HEK293 (cell line): ENCODE data around the gene PSMC1.

Source experiments
- IKZF3 ChIP-seq: fragments of 450-650 bp; IDR thresholded peaks from 2 replicates; pipeline ENCODE4 v1.5.0; 2018; ENCODE audit warnings: missing biosample characterization, mild to moderate bottlenecking, missing genetic modification characterization, moderate library complexity
- KLF7 ChIP-seq: fragments of 450-650 bp; formaldehyde crosslinking; IDR thresholded peaks from 2 replicates; pipeline ENCODE4 v1.5.1; 2016; ENCODE audit warnings: missing biosample characterization, missing genetic modification characterization, borderline replicate concordance
- SCRT1 ChIP-seq: fragments of 450-650 bp; formaldehyde crosslinking; IDR thresholded peaks from 2 replicates; pipeline ENCODE4 v1.5.1; 2016; ENCODE audit warnings: missing biosample characterization, missing genetic modification characterization, borderline replicate concordance
- SCRT2 ChIP-seq: fragments of 450-650 bp; formaldehyde crosslinking; IDR thresholded peaks from 2 replicates; pipeline ENCODE4 v1.5.1; 2016; ENCODE audit warnings: missing biosample characterization, missing genetic modification characterization
- ZBTB17 ChIP-seq: fragments of 450-650 bp; formaldehyde crosslinking; IDR thresholded peaks from 2 replicates; pipeline ENCODE4 v1.5.1; 2016; ENCODE audit warnings: missing biosample characterization, missing genetic modification characterization
- ZBTB20 ChIP-seq: fragments of 450-650 bp; formaldehyde crosslinking; IDR thresholded peaks from 2 replicates; pipeline ENCODE4 v1.5.1; 2016; ENCODE audit warnings: missing biosample characterization, missing genetic modification characterization
- ZBTB21 ChIP-seq: fragments of 450-650 bp; formaldehyde crosslinking; IDR thresholded peaks from 2 replicates; pipeline ENCODE4 v1.5.1; 2017; ENCODE audit warnings: missing biosample characterization, missing genetic modification characterization
- ZBTB48 ChIP-seq: fragments of 450-650 bp; formaldehyde crosslinking; IDR thresholded peaks from 2 replicates; pipeline ENCODE4 v1.5.1; 2016; ENCODE audit warnings: missing biosample characterization, missing genetic modification characterization
- ZBTB8A ChIP-seq: fragments of 450-650 bp; formaldehyde crosslinking; IDR thresholded peaks from 2 replicates; pipeline ENCODE4 v1.5.1; 2016; ENCODE audit warnings: missing biosample characterization, missing genetic modification characterization
- ZFP37 ChIP-seq: fragments of 450-650 bp; formaldehyde crosslinking; IDR thresholded peaks from 2 replicates; pipeline ENCODE4 v1.5.1; 2016; ENCODE audit warnings: missing biosample characterization, missing genetic modification characterization
- ZNF138 ChIP-seq: fragments of 450-650 bp; formaldehyde crosslinking; IDR thresholded peaks from 2 replicates; pipeline ENCODE4 v1.5.1; 2016; ENCODE audit warnings: missing biosample characterization, missing genetic modification characterization, borderline replicate concordance
- ZNF174 ChIP-seq: fragments of 450-650 bp; formaldehyde crosslinking; IDR thresholded peaks from 2 replicates; pipeline ENCODE4 v1.5.0; 2017; ENCODE audit warnings: missing biosample characterization, mild to moderate bottlenecking, missing genetic modification characterization
- ZNF24 ChIP-seq: fragments of 450-650 bp; formaldehyde crosslinking; IDR thresholded peaks from 2 replicates; pipeline ENCODE4 v1.5.1; 2016; ENCODE audit warnings: missing biosample characterization, missing genetic modification characterization
- ZNF335 ChIP-seq: fragments of 450-650 bp; formaldehyde crosslinking; conservative IDR thresholded peaks from 2 replicates; pipeline ENCODE4 v1.5.1; 2016; ENCODE audit warnings: missing biosample characterization, missing genetic modification characterization
- ZNF423 ChIP-seq: fragments of 450-650 bp; formaldehyde crosslinking; IDR thresholded peaks from 2 replicates; pipeline ENCODE4 v1.5.1; 2016; ENCODE audit warnings: missing biosample characterization, missing genetic modification characterization
- ZNF501 ChIP-seq: fragments of 450-650 bp; formaldehyde crosslinking; IDR thresholded peaks from 2 replicates; pipeline ENCODE4 v1.5.1; 2016; ENCODE audit warnings: missing biosample characterization, missing genetic modification characterization
- ZNF530 ChIP-seq: fragments of 450-650 bp; formaldehyde crosslinking; IDR thresholded peaks from 2 replicates; pipeline ENCODE4 v1.5.1; 2016; ENCODE audit warnings: low read depth, missing biosample characterization, missing genetic modification characterization
- ZNF561 ChIP-seq: fragments of 450-650 bp; IDR thresholded peaks from 2 replicates; pipeline ENCODE4 v1.5.1; 2018; ENCODE audit warnings: missing biosample characterization, missing genetic modification characterization, borderline replicate concordance
- ZNF610 ChIP-seq: fragments of 450-650 bp; formaldehyde crosslinking; IDR thresholded peaks from 2 replicates; pipeline ENCODE4 v1.5.1; 2016; ENCODE audit warnings: missing biosample characterization, missing genetic modification characterization, borderline replicate concordance
- ZNF624 ChIP-seq: fragments of 450-650 bp; formaldehyde crosslinking; IDR thresholded peaks from 2 replicates; pipeline ENCODE4 v1.5.1; 2017; ENCODE audit warnings: missing biosample characterization, missing genetic modification characterization
- ZNF654 ChIP-seq: fragments of 450-650 bp; formaldehyde crosslinking; IDR thresholded peaks from 2 replicates; pipeline ENCODE4 v1.5.1; 2016; ENCODE audit warnings: low read depth, missing biosample characterization, missing genetic modification characterization
- ZNF660 ChIP-seq: fragments of 450-650 bp; IDR thresholded peaks from 2 replicates; pipeline ENCODE4 v1.5.1; 2018; ENCODE audit warnings: missing biosample characterization, mild to moderate bottlenecking, missing genetic modification characterization
- ZNF777 ChIP-seq: fragments of 450-650 bp; formaldehyde crosslinking; IDR thresholded peaks from 2 replicates; pipeline ENCODE4 v1.5.1; 2017; ENCODE audit warnings: missing biosample characterization, missing genetic modification characterization, borderline replicate concordance
- ZSCAN30 ChIP-seq: fragments of 450-650 bp; IDR thresholded peaks from 2 replicates; pipeline ENCODE4 v1.5.1; 2018; ENCODE audit warnings: missing biosample characterization, mild to moderate bottlenecking, missing genetic modification characterization, moderate library complexity
- ZXDB ChIP-seq: fragments of 450-650 bp; formaldehyde crosslinking; IDR thresholded peaks from 2 replicates; pipeline ENCODE4 v1.5.1; 2016; ENCODE audit warnings: missing biosample characterization, missing genetic modification characterization
- TF ChIP-seq, protein P1 (sequence below): fragments of 450-650 bp; formaldehyde crosslinking; IDR thresholded peaks from 2 replicates; pipeline ENCODE4 v1.5.1; 2016; ENCODE audit warnings: missing biosample characterization, missing genetic modification characterization
- TF ChIP-seq, protein P2 (sequence below): fragments of 450-650 bp; formaldehyde crosslinking; optimal IDR thresholded peaks from 2 replicates; pipeline ENCODE3; 2016; ENCODE audit warnings: missing biosample characterization, mild to moderate bottlenecking, missing genetic modification characterization
- TF ChIP-seq, protein P3 (sequence below): fragments of 450-650 bp; formaldehyde crosslinking; conservative IDR thresholded peaks from 2 replicates; pipeline ENCODE4 v1.5.1; 2016; ENCODE audit warnings: low read depth, missing biosample characterization, missing genetic modification characterization
- TF ChIP-seq, protein P4 (sequence below): fragments of 450-650 bp; formaldehyde crosslinking; IDR thresholded peaks from 2 replicates; pipeline ENCODE4 v1.5.1; 2016; ENCODE audit warnings: missing biosample characterization, missing genetic modification characterization

The PSMC1 gene

DNA sequence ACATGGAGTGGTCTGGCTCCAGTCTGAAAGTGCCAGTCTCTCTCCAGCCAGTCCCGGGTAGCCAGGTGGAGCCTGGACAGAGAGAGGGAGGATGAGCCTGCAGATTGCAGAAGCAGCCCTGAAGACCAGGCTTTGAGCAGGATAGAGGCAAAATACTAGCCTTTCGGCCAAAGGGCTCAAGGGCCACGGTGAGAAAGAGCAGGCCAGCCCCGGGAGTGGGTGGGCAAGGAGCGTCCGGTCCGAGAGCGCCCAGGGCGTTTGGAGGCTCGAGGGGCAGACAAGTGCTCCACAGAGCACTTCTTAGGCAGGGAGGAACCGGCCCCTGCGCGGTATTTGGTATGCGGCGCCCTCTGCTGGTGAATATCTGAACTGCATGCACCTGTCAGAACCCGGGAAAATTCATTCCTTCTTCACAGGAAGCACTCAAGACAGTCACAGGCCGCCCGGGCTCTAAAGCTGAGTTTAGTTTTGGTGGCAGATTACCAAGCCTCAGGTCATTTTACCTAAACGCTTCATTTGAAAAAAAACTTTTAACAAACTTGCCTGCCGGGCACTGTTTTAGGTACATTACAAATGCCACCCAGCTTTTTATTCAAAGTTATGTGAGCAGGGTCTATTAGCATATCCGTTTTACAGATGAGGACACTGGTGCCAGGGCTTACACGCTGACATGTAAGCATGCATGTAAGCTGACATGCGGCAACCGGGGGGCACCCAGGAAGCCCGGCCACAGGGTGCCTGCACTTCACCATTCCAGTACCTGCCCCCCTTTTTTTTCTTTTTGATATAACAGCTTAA, 21.0 kb upstream of the PSMC1 start (continued):
- peak; percentile 63; the same call in 1 of the 2 replicates for TF ChIP-seq ZNF24 (tag by site-specific recombination)
- TF ChIP-seq, protein P1, sequence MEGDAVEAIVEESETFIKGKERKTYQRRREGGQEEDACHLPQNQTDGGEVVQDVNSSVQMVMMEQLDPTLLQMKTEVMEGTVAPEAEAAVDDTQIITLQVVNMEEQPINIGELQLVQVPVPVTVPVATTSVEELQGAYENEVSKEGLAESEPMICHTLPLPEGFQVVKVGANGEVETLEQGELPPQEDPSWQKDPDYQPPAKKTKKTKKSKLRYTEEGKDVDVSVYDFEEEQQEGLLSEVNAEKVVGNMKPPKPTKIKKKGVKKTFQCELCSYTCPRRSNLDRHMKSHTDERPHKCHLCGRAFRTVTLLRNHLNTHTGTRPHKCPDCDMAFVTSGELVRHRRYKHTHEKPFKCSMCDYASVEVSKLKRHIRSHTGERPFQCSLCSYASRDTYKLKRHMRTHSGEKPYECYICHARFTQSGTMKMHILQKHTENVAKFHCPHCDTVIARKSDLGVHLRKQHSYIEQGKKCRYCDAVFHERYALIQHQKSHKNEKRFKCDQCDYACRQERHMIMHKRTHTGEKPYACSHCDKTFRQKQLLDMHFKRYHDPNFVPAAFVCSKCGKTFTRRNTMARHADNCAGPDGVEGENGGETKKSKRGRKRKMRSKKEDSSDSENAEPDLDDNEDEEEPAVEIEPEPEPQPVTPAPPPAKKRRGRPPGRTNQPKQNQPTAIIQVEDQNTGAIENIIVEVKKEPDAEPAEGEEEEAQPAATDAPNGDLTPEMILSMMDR (tag by site-specific recombination): peak; percentile 79
- peak; percentile 51 for TF ChIP-seq ZNF335 (tag by site-specific recombination)
- TF ChIP-seq ZXDB (tag by site-specific recombination): peak; percentile 77
- no peak for TF ChIP-seq ZNF423
- TF ChIP-seq IKZF3: peak; percentile 23; the same call in 1 of the 2 replicates
- peak; percentile 63 for TF ChIP-seq ZBTB17 (tag by site-specific recombination)
- TF ChIP-seq ZBTB21 (tag by site-specific recombination): no peak
- TF ChIP-seq SCRT1 (tag by site-specific recombination): peak; percentile 52; the same call in 1 of the 2 replicates
- TF ChIP-seq ZBTB8A (tag by site-specific recombination): peak; percentile 53
- peak; percentile 87 for TF ChIP-seq ZNF654 (tag by site-specific recombination)
- TF ChIP-seq KLF7 (tag by site-specific recombination): no peak
- TF ChIP-seq, protein P2, sequence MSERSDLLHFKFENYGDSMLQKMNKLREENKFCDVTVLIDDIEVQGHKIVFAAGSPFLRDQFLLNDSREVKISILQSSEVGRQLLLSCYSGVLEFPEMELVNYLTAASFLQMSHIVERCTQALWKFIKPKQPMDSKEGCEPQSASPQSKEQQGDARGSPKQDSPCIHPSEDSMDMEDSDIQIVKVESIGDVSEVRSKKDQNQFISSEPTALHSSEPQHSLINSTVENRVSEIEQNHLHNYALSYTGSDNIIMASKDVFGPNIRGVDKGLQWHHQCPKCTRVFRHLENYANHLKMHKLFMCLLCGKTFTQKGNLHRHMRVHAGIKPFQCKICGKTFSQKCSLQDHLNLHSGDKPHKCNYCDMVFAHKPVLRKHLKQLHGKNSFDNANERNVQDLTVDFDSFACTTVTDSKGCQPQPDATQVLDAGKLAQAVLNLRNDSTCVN: peak; percentile 22
- peak; percentile 88 for TF ChIP-seq ZBTB20 (tag by site-specific recombination)
- no peak for TF ChIP-seq ZNF138
- TF ChIP-seq SCRT2: peak; percentile 88
- TF ChIP-seq ZNF501: peak; percentile 67; the same call in 1 of the 2 replicates
- peak; percentile 83 for TF ChIP-seq ZNF660 (tag by site-specific recombination)
- TF ChIP-seq, protein P3, sequence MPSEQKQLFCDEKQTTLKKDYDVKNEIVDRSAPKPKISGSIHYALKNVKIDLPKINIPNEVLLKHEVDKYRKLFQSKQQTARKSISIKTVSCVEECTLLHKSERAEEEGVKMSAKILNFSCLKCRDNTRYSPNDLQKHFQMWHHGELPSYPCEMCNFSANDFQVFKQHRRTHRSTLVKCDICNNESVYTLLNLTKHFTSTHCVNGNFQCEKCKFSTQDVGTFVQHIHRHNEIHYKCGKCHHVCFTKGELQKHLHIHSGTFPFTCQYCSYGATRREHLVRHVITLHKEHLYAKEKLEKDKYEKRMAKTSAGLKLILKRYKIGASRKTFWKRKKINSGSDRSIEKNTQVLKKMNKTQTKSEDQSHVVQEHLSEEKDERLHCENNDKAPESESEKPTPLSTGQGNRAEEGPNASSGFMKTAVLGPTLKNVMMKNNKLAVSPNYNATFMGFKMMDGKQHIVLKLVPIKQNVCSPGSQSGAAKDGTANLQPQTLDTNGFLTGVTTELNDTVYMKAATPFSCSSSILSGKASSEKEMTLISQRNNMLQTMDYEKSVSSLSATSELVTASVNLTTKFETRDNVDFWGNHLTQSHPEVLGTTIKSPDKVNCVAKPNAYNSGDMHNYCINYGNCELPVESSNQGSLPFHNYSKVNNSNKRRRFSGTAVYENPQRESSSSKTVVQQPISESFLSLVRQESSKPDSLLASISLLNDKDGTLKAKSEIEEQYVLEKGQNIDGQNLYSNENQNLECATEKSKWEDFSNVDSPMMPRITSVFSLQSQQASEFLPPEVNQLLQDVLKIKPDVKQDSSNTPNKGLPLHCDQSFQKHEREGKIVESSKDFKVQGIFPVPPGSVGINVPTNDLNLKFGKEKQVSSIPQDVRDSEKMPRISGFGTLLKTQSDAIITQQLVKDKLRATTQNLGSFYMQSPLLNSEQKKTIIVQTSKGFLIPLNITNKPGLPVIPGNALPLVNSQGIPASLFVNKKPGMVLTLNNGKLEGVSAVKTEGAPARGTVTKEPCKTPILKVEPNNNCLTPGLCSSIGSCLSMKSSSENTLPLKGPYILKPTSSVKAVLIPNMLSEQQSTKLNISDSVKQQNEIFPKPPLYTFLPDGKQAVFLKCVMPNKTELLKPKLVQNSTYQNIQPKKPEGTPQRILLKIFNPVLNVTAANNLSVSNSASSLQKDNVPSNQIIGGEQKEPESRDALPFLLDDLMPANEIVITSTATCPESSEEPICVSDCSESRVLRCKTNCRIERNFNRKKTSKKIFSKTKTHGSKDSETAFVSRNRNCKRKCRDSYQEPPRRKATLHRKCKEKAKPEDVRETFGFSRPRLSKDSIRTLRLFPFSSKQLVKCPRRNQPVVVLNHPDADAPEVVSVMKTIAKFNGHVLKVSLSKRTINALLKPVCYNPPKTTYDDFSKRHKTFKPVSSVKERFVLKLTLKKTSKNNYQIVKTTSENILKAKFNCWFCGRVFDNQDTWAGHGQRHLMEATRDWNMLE (tag by site-specific recombination): peak; percentile 32; the same call in 1 of the 2 replicates
- TF ChIP-seq, protein P4, sequence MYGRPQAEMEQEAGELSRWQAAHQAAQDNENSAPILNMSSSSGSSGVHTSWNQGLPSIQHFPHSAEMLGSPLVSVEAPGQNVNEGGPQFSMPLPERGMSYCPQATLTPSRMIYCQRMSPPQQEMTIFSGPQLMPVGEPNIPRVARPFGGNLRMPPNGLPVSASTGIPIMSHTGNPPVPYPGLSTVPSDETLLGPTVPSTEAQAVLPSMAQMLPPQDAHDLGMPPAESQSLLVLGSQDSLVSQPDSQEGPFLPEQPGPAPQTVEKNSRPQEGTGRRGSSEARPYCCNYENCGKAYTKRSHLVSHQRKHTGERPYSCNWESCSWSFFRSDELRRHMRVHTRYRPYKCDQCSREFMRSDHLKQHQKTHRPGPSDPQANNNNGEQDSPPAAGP: peak; percentile 55; the same call in 1 of the 2 replicates
- TF ChIP-seq ZSCAN30 (tag by site-specific recombination): peak; percentile 74
- TF ChIP-seq ZNF174 (tag by site-specific recombination): no peak
- 0 out of 2 replicates have a peak, but pooled peaks have one; percentile 36 for TF ChIP-seq ZFP37
- peak; percentile 51; the same call in 1 of the 2 replicates for TF ChIP-seq ZNF777 (tag by site-specific recombination)
- peak; percentile 32; the same call in 1 of the 2 replicates for TF ChIP-seq ZBTB48 (tag by site-specific recombination)
- TF ChIP-seq ZNF610 (tag by site-specific recombination): 0 out of 2 replicates have a peak, but pooled peaks have one; percentile 45
- no peak for TF ChIP-seq ZNF624 (tag by site-specific recombination)
- no peak for TF ChIP-seq ZNF530 (tag by site-specific recombination)
- peak; percentile 56; the same call in 1 of the 2 replicates for TF ChIP-seq ZNF561 (tag by site-specific recombination)
- TF ChIP-seq, all 188 proteins: peak for 28
